ENCODE data around the gene LRIG2. TPM values are rescaled to one million over a fixed set of nuclear protein-coding genes. Genes with fewer than 3 reads are reported as not detected.
"Not testable (repeated sequence)": the region's sequence is repeated elsewhere in the genome, so short reads cannot be mapped to it uniquely, and the experiment has no call there.

Gene LRIG2
- total and polyA plus RNA-seq, 3 donors from 2014 or later, result 10.6 to 27.7 (median 26.0) TPM

GRCh38 chr1:113058941-113059706 is 13.9 kb upstream of the LRIG2 start:
- Histone ChIP-seq H3K4me1 (peaks cover 5% of the 10 kb centered on the region), H3K27me3 (no peaks in the 10 kb centered on the region), H3K36me3 (ENCODE audit: low read depth, missing control alignments) (no peaks in the 10 kb centered on the region), H3K9me3 (no peaks in the 10 kb centered on the region), H3K27ac (no peak overlapping the region), H3K4me3 (no peak overlapping the region)
- no peak for DNase-seq
- WGBS, 2 donors, result 63 to 79% methylated on average over 4 to 5 of the region's 5 CpGs
- intact Hi-C loops (cut with DNase I; ENCODE audit: low total_unique reads), result no loop called here
- no peak for TF ChIP-seq CTCF (IDR thresholded peaks at IDR 0.05)
- no peak for TF ChIP-seq POLR2A (IDR thresholded peaks at IDR 0.05)

- 81 to 88% methylated on average over 12 to 32 of the region's 35 CpGs for WGBS, 2 donors
- intact Hi-C loops (cut with DNase I; ENCODE audit: low total_unique reads), result not testable (repeated sequence)
These were observed 9.5 kb upstream of the LRIG2 start for GRCh38 chr1:113063456-113063855.

GRCh38 chr1:113072141-113072756 is 749 bp upstream of the LRIG2 start:
- no peak for DNase-seq
- Histone ChIP-seq H3K4me3 (peak overlapping the region; percentile 85 to 86), H3K27me3 (no peaks in the 10 kb centered on the region), H3K9me3 (no peaks in the 10 kb centered on the region), H3K27ac (peak overlapping the region; percentile 76 to 92), H3K36me3 (ENCODE audit: low read depth, missing control alignments) (no peaks in the 10 kb centered on the region), H3K4me1 (peaks cover 8% of the 10 kb centered on the region)
- WGBS, 2 donors, result 22 to 30% methylated on average over 5 to 6 of the region's 6 CpGs
- intact Hi-C loops (cut with DNase I; ENCODE audit: low total_unique reads), result no loop called here
- TF ChIP-seq CTCF (IDR thresholded peaks at IDR 0.05), result no peak
- no peak for TF ChIP-seq POLR2A (IDR thresholded peaks at IDR 0.05)

More at GRCh38 chr1:113063456-113063855, 9.5 kb upstream of the LRIG2 start:
- not testable (repeated sequence) for H3K27me3 ChIP-seq; DNase-seq; H3K4me1 ChIP-seq; H3K9me3 ChIP-seq; H3K4me3 ChIP-seq; H3K27ac ChIP-seq; H3K36me3 ChIP-seq (ENCODE audit: low read depth, missing control alignments)

- Histone ChIP-seq H3K9me3 (no peaks in the 10 kb centered on the region), H3K27ac (peak overlapping the region; percentile 73 to 92), H3K36me3 (ENCODE audit: low read depth, missing control alignments) (no peaks in the 10 kb centered on the region), H3K27me3 (no peaks in the 10 kb centered on the region), H3K4me3 (peak overlapping the region; percentile 85 to 86), H3K4me1 (peaks cover 8% of the 10 kb centered on the region)
- peak; percentile 70 for DNase-seq
- intact Hi-C loops (cut with DNase I; ENCODE audit: low total_unique reads), result no loop called here
- TF ChIP-seq CTCF (IDR thresholded peaks at IDR 0.05), result peak in 1 of 3 experiments; percentile 12
- TF ChIP-seq POLR2A (IDR thresholded peaks at IDR 0.05), result no peak
- 0% methylated on average over 10 to 22 of the region's 22 CpGs for WGBS, 2 donors
These were observed 517 bp downstream of the LRIG2 start for GRCh38 chr1:113073479-113073950.

- Histone ChIP-seq H3K27ac (peak overlapping the region in 1 of 2 donors; percentile 92), H3K36me3 (ENCODE audit: low read depth, missing control alignments) (no peaks in the 10 kb centered on the region), H3K4me1 (peaks cover 8% of the 10 kb centered on the region), H3K4me3 (peak overlapping the region; percentile 85 to 86), H3K27me3 (no peaks in the 10 kb centered on the region), H3K9me3 (no peaks in the 10 kb centered on the region)
- 26 to 42% methylated on average over 6 of the region's 6 CpGs for WGBS, 2 donors
- intact Hi-C loops (cut with DNase I; ENCODE audit: low total_unique reads), result no loop called here
- TF ChIP-seq POLR2A (IDR thresholded peaks at IDR 0.05) (no peak), CTCF (IDR thresholded peaks at IDR 0.05) (no peak)
- no peak for DNase-seq
These were observed 1.2 kb downstream of the LRIG2 start for GRCh38 chr1:113074237-113074636.

- H3K36me3 ChIP-seq (ENCODE audit: low read depth, missing control alignments); H3K4me3 ChIP-seq; H3K27ac ChIP-seq; H3K4me1 ChIP-seq; intact Hi-C loops (cut with DNase I; ENCODE audit: low total_unique reads); DNase-seq; H3K9me3 ChIP-seq; H3K27me3 ChIP-seq: not testable (repeated sequence)
- WGBS, 2 donors, result 98 to 100% methylated on average over 2 of the region's 2 CpGs
These were observed 5.0 kb downstream of the LRIG2 start for GRCh38 chr1:113077978-113078377.

Data from testis (tissue), 3 donors.